Right lung (tissue), 5 donors: ENCODE results near the gene FAS. TPM values are rescaled to one million over a fixed set of nuclear protein-coding genes. Genes with fewer than 3 reads are reported as not detected.

ENCODE experiments used
- DNase-seq, 2 donors: peaks; one replicate each; pipeline ENCODE4 v3.0.0-alpha.2; 2013
- polyA plus RNA-seq, 5 donors: library from polyadenylated mRNA; unstranded; fragments of 120-200 nt; gene quantifications; one replicate each; pipeline versions ENCODE4 v1.2.1 to v1.2.3, GENCODE V29; 2013; ENCODE audit warnings: inconsistent platforms in 1 of 5, low replicate concordance in 1 of 5; ENCODE audit not compliant: insufficient read length in 5 of 5, insufficient read depth in 1 of 5

The FAS gene
- polyA plus RNA-seq, 5 donors = 15.9 to 29.5 (median 24.6) TPM

- peak in 1 of 2 donors; percentile 47 for DNase-seq
Measured at GRCh38 chr10:88968391-88968790, 22.2 kb upstream of the FAS start.

DNA sequence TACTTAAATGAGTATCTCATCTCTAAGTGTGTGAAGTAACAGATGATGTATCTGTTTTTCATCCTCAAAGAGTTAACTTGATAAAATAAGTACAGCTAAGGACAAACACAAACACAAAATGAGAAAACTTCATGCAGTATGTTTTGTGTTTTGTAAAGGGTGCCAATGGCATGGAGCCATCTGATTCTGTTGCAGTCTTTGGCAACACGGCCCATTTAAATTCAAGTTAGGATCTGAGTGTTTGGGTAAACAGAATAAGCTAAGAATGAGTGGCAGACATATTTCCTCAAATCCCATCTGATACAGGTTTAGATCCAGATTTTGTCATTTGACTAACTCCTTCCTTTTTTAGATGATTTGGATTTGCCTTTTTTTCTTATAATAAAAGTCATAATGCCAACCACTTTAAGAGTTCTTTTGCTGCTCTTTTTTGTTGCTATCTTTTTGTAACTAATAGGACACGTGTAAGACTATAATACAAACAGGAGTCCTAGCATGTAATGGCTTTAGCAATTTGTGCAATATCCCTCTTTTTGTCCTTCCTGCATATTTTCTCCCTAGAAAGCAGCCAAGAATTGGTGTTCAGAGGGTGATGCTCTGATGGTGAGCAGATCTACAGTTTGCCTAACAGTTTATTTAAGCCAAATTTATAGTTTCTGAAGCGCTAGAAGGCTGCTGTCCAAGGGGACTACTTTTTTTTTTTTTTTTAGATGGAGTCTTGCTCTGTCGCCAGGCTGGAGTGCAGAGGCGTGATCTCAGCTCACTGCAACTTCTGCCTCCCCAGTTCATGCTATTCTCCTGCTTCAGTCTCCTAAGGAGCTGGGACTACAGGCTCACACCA lies 19.2 kb upstream of the FAS start:
- peak; percentile 71 to 73 for DNase-seq

DNA sequence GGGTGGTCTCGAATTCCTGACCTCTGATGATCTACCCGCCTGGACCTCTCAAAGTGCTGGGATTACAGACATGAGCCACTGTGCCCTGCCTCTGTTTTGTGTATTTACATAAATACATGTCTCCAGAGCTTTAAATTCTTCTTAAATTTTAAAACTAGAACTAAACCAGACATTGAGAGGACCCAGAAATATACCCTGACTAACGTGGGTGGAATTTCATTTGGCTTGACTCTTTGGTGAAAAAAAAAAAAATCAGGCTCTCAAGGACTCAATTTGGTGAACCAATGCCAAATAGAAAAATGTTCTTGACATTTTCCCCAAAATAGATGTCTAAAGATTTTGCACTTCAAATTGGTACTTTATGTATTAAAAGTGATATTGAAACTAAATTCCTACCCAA lies 16.6 kb upstream of the FAS start:
- no peak for DNase-seq

GRCh38 chr10:88974446-88975376 lies 15.9 kb upstream of the FAS start:
- DNase-seq = no peak

DNA sequence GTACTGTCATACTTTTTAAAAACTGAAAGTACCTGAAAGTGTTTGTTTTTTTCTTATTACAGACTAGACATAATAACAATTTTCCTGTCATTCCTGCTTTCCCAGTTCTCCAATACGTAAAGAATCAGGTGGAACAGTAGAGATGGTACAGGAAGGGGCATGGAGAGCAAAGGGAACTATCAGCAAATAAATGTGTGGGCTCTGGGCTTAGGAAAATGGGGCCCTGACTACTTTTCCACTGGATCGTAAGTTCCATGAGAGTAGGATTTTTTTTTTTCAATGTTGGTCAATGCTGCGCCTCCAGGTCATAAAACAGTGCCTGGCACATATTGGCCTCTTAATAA lies 15.2 kb upstream of the FAS start:
- no peak for DNase-seq

- DNase-seq = no peak
Measured at GRCh38 chr10:88978463-88978862, 12.1 kb upstream of the FAS start.

GRCh38 chr10:88979153-88979562 lies 11.4 kb upstream of the FAS start:
- DNase-seq = peak in 1 of 2 donors; percentile 51

- DNase-seq = no peak
Measured at GRCh38 chr10:88979603-88980002, 11.0 kb upstream of the FAS start.

GRCh38 chr10:88980247-88980646 lies 10.4 kb upstream of the FAS start:
- DNase-seq = no peak

DNA sequence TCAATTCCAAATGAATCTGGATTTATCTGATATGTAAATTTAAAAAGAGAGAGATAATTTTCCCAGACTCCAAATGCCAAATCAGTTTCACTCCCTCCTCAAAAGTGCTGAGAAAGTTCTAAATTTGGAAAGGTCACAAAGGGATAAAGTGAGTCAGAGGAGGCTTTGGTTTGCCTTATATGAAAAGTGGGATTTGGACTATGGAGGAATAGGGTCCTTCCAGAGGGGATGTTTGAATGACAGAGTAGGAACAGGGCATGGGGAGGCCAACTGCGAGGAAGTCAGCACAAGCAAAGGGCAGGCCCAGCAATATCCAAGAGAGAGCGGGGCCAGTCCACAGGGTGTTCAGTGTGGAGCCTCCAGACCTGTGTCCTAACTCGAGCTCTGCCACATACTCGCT lies 9.8 kb upstream of the FAS start:
- DNase-seq = no peak

DNA sequence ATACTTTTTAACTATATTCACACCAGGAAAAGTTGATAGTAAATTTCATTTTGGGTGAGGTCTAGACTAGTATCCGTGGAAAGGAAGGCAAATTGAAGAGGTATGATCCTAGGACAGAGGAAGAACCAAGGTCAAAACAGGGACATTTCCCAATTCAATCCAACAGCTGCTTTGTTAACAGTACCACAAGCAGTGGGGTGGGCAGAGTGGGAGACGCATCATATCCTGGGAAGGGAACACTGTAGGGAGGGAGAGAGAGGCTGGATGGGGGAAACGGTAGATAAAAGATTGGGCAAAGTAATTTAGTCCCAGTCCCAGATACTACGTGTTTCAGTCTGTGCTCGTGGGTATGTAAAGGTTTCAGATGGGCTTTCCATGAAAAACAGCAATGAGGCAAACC lies 9.2 kb upstream of the FAS start:
- DNase-seq = no peak

GRCh38 chr10:88982366-88982765 lies 8.2 kb upstream of the FAS start:
- DNase-seq = no peak

DNA sequence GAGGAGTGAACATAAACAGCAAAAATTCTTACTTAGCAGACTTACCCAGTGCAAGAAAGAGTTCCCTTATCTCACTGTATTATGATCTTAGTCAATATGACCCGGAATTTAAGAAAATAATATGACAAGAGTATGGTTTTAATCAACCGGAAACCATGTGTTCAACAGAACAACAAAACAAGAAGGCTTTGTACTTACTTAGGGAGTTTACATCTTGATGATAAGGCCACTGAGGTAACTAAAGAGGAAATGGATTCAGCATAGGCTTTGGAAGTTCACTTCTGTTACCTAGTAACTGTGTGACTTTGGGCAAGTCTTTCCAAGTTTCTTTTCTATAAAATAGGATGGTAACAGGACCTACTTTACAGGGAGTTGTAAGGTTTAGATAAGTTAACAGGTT lies 7.4 kb upstream of the FAS start:
- no peak for DNase-seq

DNA sequence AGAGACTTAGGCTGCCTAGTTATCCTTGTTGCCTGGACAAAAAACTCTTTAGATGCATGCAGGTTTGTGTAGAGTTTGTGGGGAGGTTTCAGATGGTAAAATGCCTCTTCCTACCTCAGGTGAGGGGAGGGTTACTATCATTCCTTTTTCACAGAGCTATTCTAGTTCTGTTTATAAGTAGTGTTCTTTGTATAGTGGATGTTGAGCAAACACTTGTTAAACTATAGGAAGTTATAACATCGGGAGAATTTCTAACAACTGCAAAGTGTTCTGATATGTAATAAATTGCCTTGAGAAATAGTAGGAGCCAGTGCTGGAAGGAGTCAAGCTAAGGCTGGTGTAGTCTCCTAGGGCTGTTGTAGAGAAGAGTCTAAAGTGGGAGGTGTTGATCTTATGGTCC lies 6.7 kb upstream of the FAS start:
- no peak for DNase-seq

GRCh38 chr10:88984525-88984924 lies 6.1 kb upstream of the FAS start:
- DNase-seq = no peak

- no peak for DNase-seq
Measured at GRCh38 chr10:88986549-88987242, 3.9 kb upstream of the FAS start.

- DNase-seq = no peak
Measured at GRCh38 chr10:88987243-88987725, 3.3 kb upstream of the FAS start.

DNA sequence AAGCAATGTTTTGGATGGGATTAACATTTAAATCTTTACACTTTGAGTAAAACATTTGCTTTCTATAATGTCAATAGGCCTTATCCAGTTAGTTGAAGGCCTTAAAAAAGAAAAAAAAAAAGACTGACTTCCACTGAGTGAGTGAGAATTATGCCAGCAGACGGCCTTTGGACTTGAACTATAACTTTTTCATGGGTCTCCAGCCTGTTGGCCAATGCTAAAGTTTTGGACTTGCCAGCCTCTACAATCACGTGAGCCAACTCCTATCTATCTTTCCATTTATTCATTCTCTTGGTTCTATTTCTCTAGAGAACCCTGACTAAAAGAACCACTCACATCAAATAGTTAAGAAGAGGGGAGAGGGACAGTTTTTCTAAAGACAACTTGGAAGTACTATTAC lies 2.8 kb upstream of the FAS start:
- DNase-seq = no peak

DNA sequence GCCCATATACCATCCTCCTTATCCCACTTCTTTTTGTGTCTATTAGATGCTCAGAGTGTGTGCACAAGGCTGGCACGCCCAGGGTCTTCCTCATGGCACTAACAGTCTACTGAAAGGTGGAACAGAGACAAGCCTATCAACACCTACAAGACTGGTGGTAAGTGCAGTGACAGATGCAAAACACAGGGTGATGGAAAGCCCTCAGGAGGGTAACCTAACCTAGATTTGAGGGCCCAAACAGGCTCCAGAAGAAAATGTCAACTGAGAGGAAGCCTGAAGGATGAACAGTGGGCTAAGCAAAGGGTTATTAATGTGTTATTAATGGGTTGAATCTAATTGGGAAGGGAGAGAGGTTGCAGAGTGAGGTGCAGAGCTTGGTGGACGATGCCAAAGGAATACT lies 1.2 kb upstream of the FAS start:
- DNase-seq = no peak

- peak; percentile 81 to 90 for DNase-seq
Measured at GRCh38 chr10:88989824-88990383, 694 bp upstream of the FAS start.

DNA sequence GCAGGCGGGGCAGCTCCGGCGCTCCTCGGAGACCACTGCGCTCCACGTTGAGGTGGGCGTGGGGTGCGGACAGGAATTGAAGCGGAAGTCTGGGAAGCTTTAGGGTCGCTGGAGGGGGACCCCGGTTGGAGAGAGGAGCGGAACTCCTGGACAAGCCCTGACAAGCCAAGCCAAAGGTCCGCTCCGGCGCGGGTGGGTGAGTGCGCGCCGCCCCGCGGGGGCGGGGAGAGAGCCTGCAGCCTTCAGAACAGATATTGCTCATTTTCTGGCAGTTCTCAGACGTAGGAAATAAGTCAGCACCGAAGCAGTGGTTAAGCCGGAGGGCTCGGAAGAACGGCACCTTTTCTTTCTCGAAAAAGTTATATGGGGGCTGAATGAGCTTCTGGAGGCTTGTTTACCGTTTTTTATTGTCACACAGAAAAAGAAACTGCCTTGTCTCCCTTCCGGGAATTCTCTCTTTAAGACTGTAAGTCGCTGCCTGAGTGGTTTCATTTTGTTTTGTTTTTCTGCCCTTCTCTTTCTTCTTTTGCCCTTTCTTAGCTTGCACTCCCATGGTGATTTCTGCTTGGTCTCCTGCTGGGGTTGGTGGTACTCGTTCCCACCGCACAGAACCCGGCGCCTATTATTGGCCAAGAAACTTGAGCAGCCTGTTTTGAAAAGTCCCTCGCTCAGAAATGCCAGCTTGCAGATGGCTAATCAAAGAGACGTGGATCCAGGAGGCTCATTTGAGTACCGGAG lies 732 bp downstream of the FAS start:
- peak; percentile 78 to 79 for DNase-seq
